Vagina (tissue), 2 donors: Measurements from ENCODE around the gene CDKN2B-AS1.

Experiments used
- POLR2A ChIP-seq, 2 donors: fragments of 450-650 bp; IDR thresholded peaks; one replicate each; pipeline ENCODE4 v1.6.1; 2017; ENCODE audit warnings: antibody characterized with exemption in 2 of 2, mild to moderate bottlenecking in 2 of 2, moderate library complexity in 2 of 2
- TF ChIP-seq, protein P1 (sequence below), 3 experiments: fragments of 450-650 bp in 2 of 3; fragments of 200-600 bp in 1 of 3; sonication (generic) in 1 of 3; IDR thresholded peaks; one replicate each; pipeline ENCODE4 v1.5.1; 2017 to 2019; ENCODE audit warnings: antibody characterized with exemption in 3 of 3, mild to moderate bottlenecking in 2 of 3, moderate library complexity in 2 of 3

DNA sequence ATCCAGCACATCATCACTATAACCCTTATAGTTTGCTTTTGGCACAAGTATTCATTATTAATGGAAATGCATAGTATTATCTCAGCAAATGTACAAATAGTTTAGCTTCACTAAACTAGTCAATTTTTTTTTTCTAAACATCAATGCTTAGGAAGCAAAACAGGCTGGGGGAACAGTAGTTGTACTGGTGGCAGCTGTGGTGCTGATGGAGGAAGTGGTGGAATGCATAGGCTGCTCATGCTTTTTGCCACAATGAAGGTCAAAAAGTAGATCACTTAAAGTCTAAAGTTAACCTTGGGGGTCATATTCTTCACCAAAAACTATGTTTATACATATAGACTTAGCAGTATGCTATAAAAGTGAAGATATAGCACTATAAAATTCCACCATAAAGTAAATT lies 50.8 kb downstream of the CDKN2B-AS1 start:
- no peak for TF ChIP-seq POLR2A (IDR thresholded peaks at IDR 0.05)
- TF ChIP-seq, protein P1, sequence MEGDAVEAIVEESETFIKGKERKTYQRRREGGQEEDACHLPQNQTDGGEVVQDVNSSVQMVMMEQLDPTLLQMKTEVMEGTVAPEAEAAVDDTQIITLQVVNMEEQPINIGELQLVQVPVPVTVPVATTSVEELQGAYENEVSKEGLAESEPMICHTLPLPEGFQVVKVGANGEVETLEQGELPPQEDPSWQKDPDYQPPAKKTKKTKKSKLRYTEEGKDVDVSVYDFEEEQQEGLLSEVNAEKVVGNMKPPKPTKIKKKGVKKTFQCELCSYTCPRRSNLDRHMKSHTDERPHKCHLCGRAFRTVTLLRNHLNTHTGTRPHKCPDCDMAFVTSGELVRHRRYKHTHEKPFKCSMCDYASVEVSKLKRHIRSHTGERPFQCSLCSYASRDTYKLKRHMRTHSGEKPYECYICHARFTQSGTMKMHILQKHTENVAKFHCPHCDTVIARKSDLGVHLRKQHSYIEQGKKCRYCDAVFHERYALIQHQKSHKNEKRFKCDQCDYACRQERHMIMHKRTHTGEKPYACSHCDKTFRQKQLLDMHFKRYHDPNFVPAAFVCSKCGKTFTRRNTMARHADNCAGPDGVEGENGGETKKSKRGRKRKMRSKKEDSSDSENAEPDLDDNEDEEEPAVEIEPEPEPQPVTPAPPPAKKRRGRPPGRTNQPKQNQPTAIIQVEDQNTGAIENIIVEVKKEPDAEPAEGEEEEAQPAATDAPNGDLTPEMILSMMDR (IDR thresholded peaks at IDR 0.05) = no peak
